ENCODE data around the gene TTC13. TPM values are rescaled to one million over a fixed set of nuclear protein-coding genes. Genes with fewer than 3 reads are reported as not detected.

The TTC13 gene
- total and polyA plus RNA-seq, 2 of the 13 experiments (the other 11 are each of a cell fraction or from before 2014, with no cell fraction given), result 5.8 to 15.9 TPM

DNA sequence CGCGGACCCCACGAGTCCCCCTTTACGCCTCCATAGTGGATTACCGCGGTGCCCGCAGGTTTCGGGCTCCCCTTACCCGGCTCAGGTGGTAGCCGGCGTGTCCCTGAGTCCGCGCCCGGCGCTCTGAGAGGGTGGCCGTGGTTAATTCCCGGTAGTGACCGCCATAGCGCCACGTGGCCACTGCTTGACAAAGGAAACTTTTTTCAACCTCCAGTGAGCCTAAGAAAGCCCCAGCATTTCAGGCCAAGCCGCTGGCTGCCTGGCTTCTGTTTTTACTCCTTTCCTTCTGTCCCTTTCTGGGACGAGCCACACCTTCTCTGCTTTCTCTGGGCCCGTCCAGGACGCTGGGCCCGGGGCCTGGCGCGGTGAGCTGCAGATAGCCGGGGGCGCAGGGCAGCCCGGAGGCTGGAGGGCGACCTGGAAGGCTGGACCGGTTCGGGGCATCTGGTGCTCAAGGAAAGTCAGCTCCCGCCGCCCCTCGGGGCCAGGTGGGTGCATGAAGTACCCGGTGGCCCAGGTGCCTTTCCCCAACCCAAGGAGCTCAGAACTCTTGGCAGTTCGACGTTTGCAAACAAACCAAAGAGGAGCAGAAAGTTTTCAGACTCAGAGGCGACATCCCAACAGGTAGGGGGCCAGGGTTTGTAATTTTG, 109.8 kb downstream of the TTC13 start (continued):
- TF ChIP-seq ZNF562 (CRISPR knock-in tag; IDR thresholded peaks at IDR 0.05; ENCODE audit: borderline replicate concordance) (no peak), ESRRA (CRISPR knock-in tag; IDR thresholded peaks at IDR 0.05; ENCODE audit: low read depth) (0 out of 2 replicates have a peak, but pooled peaks have one; percentile 39), ETV5 (CRISPR knock-in tag; IDR thresholded peaks at IDR 0.05; ENCODE audit: borderline replicate concordance) (no peak), ZNF143 (CRISPR knock-in tag; IDR thresholded peaks at IDR 0.05) (no peak), NONO (IDR thresholded peaks at IDR 0.05) (no peak), NONO (CRISPR knock-in tag; conservative IDR thresholded peaks at IDR 0.05) (no peak), ARHGAP35 (CRISPR knock-in tag; IDR thresholded peaks at IDR 0.05; ENCODE audit: borderline replicate concordance) (no peak), MNT (IDR thresholded peaks at IDR 0.05) (peak; percentile 24; the same call in 1 of the 2 replicates), NFKB2 (CRISPR knock-in tag; IDR thresholded peaks at IDR 0.05; ENCODE audit: borderline replicate concordance) (no peak; the same call in 1 of the 2 replicates), TCF7L2 (IDR thresholded peaks at IDR 0.05; ENCODE audit: low read depth, low read length) (no peak), ZNF891 (CRISPR knock-in tag; IDR thresholded peaks at IDR 0.05) (peak; percentile 56; the same call in 1 of the 2 replicates), FLYWCH1 (CRISPR knock-in tag; IDR thresholded peaks at IDR 0.05) (peak; percentile 61; the same call in 1 of the 2 replicates), ATAD3A (CRISPR knock-in tag; IDR thresholded peaks at IDR 0.05) (no peak), HDAC2 (CRISPR knock-in tag; IDR thresholded peaks at IDR 0.05) (no peak), ZNF616 (CRISPR knock-in tag; IDR thresholded peaks at IDR 0.05; ENCODE audit: low read depth) (no peak), ZMYM2 (CRISPR knock-in tag; IDR thresholded peaks at IDR 0.05) (no peak; the same call in 1 of the 2 replicates), ZBTB21 (CRISPR knock-in tag; IDR thresholded peaks at IDR 0.05) (no peak), ZKSCAN8 (CRISPR knock-in tag; IDR thresholded peaks at IDR 0.05; ENCODE audit: borderline replicate concordance) (no peak), MYC (CRISPR knock-in tag; IDR thresholded peaks at IDR 0.05; ENCODE audit: borderline replicate concordance) (peak; percentile 95), SP140L (CRISPR knock-in tag; IDR thresholded peaks at IDR 0.05; ENCODE audit: borderline replicate concordance) (no peak), ARID2 (CRISPR knock-in tag; IDR thresholded peaks at IDR 0.05; ENCODE audit: borderline replicate concordance) (no peak), MAFG (CRISPR knock-in tag; IDR thresholded peaks at IDR 0.05) (0 out of 2 replicates have a peak, but pooled peaks have one; percentile 16), ZNF713 (CRISPR knock-in tag; IDR thresholded peaks at IDR 0.05) (no peak), ZNF589 (CRISPR knock-in tag; conservative IDR thresholded peaks at IDR 0.05) (no peak), CC2D1A (CRISPR knock-in tag; IDR thresholded peaks at IDR 0.05) (no peak), MTF2 (CRISPR knock-in tag; IDR thresholded peaks at IDR 0.05; ENCODE audit: borderline replicate concordance) (0 out of 2 replicates have a peak, but pooled peaks have one; percentile 66), CAMTA2 (CRISPR knock-in tag; IDR thresholded peaks at IDR 0.05; ENCODE audit: borderline replicate concordance) (no peak)
- TF ChIP-seq, protein P1, sequence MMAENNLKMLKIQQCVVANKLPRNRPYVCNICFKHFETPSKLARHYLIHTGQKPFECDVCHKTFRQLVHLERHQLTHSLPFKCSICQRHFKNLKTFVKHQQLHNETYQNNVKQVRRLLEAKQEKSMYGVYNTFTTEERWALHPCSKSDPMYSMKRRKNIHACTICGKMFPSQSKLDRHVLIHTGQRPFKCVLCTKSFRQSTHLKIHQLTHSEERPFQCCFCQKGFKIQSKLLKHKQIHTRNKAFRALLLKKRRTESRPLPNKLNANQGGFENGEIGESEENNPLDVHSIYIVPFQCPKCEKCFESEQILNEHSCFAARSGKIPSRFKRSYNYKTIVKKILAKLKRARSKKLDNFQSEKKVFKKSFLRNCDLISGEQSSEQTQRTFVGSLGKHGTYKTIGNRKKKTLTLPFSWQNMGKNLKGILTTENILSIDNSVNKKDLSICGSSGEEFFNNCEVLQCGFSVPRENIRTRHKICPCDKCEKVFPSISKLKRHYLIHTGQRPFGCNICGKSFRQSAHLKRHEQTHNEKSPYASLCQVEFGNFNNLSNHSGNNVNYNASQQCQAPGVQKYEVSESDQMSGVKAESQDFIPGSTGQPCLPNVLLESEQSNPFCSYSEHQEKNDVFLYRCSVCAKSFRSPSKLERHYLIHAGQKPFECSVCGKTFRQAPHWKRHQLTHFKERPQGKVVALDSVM (CRISPR knock-in tag; IDR thresholded peaks at IDR 0.05), result 0 out of 2 replicates have a peak, but pooled peaks have one; percentile 21
- TF ChIP-seq, protein P2, sequence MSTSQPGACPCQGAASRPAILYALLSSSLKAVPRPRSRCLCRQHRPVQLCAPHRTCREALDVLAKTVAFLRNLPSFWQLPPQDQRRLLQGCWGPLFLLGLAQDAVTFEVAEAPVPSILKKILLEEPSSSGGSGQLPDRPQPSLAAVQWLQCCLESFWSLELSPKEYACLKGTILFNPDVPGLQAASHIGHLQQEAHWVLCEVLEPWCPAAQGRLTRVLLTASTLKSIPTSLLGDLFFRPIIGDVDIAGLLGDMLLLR (CRISPR knock-in tag; IDR thresholded peaks at IDR 0.05), result no peak
